Trophoblast cell (in vitro differentiated cells and primary cell): ENCODE data around the gene HARS1.
"Not testable (repeated sequence)": the region's sequence is repeated elsewhere in the genome, so short reads cannot be mapped to it uniquely, and the experiment has no call there.

Experiments
- DNase-seq, 2 donors: peaks; one replicate each; pipeline ENCODE4 v3.0.0-alpha.2; 2016
- H2AFZ ChIP-seq: 2 replicates; pipeline ENCODE4 v1.6.1; 2013; ENCODE audit warnings: low read length, moderate library complexity, mild to moderate bottlenecking; ENCODE audit not compliant: insufficient read depth, poor library complexity
- H2AK5ac ChIP-seq: 2 replicates; pipeline ENCODE4 v1.6.1; 2013; ENCODE audit warnings: mild to moderate bottlenecking, low read length
- H2BK120ac ChIP-seq: 2 replicates; pipeline ENCODE4 v1.6.1; 2013; ENCODE audit warnings: low read length, mild to moderate bottlenecking, moderate library complexity; ENCODE audit not compliant: insufficient read depth, poor library complexity
- H2BK12ac ChIP-seq: 2 replicates; pipeline ENCODE4 v1.6.1; 2013; ENCODE audit warnings: mild to moderate bottlenecking, low read length, moderate library complexity
- H2BK5ac ChIP-seq: 2 replicates; pipeline ENCODE4 v1.6.1; 2013; ENCODE audit warnings: low read length, low read depth, moderate library complexity, mild to moderate bottlenecking; ENCODE audit not compliant: poor library complexity
- H3K14ac ChIP-seq: 2 replicates; pipeline ENCODE4 v1.6.1; 2013; ENCODE audit warnings: mild to moderate bottlenecking, low read length
- H3K18ac ChIP-seq: 2 replicates; pipeline ENCODE4 v1.6.1; 2013; ENCODE audit warnings: mild to moderate bottlenecking, low read length
- H3K23ac ChIP-seq: 2 replicates; pipeline ENCODE4 v1.6.1; 2013; ENCODE audit warnings: low read length
- H3K27ac ChIP-seq: 2 replicates; pipeline ENCODE4 v1.5.1; 2013; ENCODE audit warnings: low read depth, mild to moderate bottlenecking, inconsistent platforms, low read length, moderate library complexity
- H3K27me3 ChIP-seq: 2 replicates; pipeline ENCODE4 v1.6.1; 2013; ENCODE audit warnings: inconsistent platforms, mild to moderate bottlenecking, low read length, moderate library complexity; ENCODE audit not compliant: insufficient read depth
- H3K36me3 ChIP-seq, 2 experiments: 1 replicate in 1 of 2; 2 replicates in 1 of 2; pipeline ENCODE4 v1.6.1; 2013; ENCODE audit warnings: low read length in 2 of 2, mild to moderate bottlenecking in 2 of 2, moderate library complexity in 1 of 2; ENCODE audit not compliant: insufficient read depth in 2 of 2, control insufficient read depth in 1 of 2
- H3K4ac ChIP-seq: 2 replicates; pipeline ENCODE4 v1.6.1; 2013; ENCODE audit warnings: low read depth, mild to moderate bottlenecking, low read length, moderate library complexity
- H3K4me1 ChIP-seq, 2 experiments: 1 replicate in 1 of 2; 2 replicates in 1 of 2; pipeline ENCODE4 v1.6.1; 2013; ENCODE audit warnings: low read length in 2 of 2, mild to moderate bottlenecking in 2 of 2, moderate library complexity in 1 of 2; ENCODE audit not compliant: insufficient read depth in 2 of 2, control insufficient read depth in 1 of 2
- H3K4me2 ChIP-seq: 2 replicates; pipeline ENCODE4 v1.6.1; 2013; ENCODE audit warnings: inconsistent platforms, mild to moderate bottlenecking, low read length, moderate library complexity
- H3K4me3 ChIP-seq: 2 replicates; pipeline ENCODE4 v1.5.1; 2013; ENCODE audit warnings: mild to moderate bottlenecking, low read depth, low read length, inconsistent platforms
- H3K79me1 ChIP-seq: one replicate; pipeline ENCODE4 v1.6.1; 2013; ENCODE audit warnings: low read length
- H3K79me2 ChIP-seq: 2 replicates; pipeline ENCODE4 v1.6.1; 2013; ENCODE audit warnings: low read length, mild to moderate bottlenecking; ENCODE audit not compliant: control insufficient read depth, insufficient read depth, poor library complexity
- H3K9ac ChIP-seq: 2 replicates; pipeline ENCODE4 v1.6.1; 2013; ENCODE audit warnings: mild to moderate bottlenecking, low read length
- H3K9me3 ChIP-seq: 2 replicates; pipeline ENCODE4 v1.6.1; 2013; ENCODE audit warnings: low read depth, mild to moderate bottlenecking, control low read depth, inconsistent platforms, low read length; ENCODE audit not compliant: insufficient read depth
- H4K12ac ChIP-seq: 2 replicates; pipeline ENCODE4 v1.6.1; 2013; ENCODE audit warnings: low read depth, mild to moderate bottlenecking, low read length, moderate library complexity
- H4K8ac ChIP-seq: 2 replicates; pipeline ENCODE4 v1.6.1; 2013; ENCODE audit warnings: low read depth, mild to moderate bottlenecking, low read length, moderate library complexity
- H4K91ac ChIP-seq: one replicate; pipeline ENCODE4 v1.6.1; 2013; ENCODE audit warnings: low read depth, mild to moderate bottlenecking, low read length, moderate library complexity
- WGBS: extraction: QIAGEN DNeasy Blood & Tissue Kit; methylation state at CpG from one replicate; pipeline ENCODE4 v1.1.7; 2013; ENCODE audit warnings: missing lambda C conversion rate; ENCODE audit not compliant: insufficient read length, insufficient coverage; ENCODE audit errors: extremely low coverage; 5-methylcytosine and 5-hydroxymethylcytosine counted together

The HARS1 gene

DNA sequence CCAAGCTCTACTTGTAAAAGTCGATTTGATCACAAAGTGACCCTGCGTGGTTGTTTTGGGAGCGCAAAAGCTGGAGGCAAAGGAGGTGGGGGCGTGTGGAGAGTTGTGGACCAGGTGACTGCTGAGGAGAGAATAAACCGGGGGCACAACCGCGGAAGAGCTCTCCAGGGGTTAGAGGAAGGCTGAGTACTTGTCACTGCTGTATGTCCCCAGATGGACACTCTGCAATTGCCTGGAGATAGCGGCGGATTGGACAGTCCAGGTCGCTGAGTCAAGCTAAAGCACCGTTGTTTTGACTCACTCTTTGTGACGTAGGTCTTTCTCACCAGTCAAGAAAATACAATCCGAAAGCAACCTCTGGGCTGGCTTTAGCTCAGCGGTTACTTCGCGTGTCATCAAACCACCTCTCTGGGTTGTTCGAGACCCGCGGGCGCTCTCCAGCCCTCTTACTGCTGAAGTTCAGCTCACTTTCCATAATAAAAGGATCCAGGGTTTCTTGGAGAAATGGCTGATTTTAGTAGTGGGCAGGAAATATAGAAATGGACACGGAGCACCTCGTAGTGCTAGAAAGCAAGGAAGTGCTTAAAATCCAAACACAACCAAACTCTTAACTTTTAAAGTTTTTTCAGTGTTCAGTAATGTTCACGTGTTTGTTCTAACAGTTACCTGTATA lies 34.8 kb upstream of the HARS1 start:
- peak; percentile 97 to 99 for DNase-seq
- no peaks in the 10 kb centered on the region for H3K36me3 ChIP-seq
- H3K23ac ChIP-seq: no peak overlapping the region
- no peak overlapping the region for H2BK5ac ChIP-seq
- no peaks in the 10 kb centered on the region for H3K27me3 ChIP-seq
- WGBS: no CpG with 5 or more reads among the region's 23 CpGs
- H3K4ac ChIP-seq: no peak overlapping the region
- no peaks in the 10 kb centered on the region for H3K79me2 ChIP-seq
- no peak overlapping the region for H4K12ac ChIP-seq
- H2AK5ac ChIP-seq: no peak overlapping the region
- H3K9me3 ChIP-seq: no peaks in the 10 kb centered on the region
- no peak overlapping the region for H2BK12ac ChIP-seq
- no peak overlapping the region for H3K27ac ChIP-seq
- H3K14ac ChIP-seq: no peak overlapping the region
- peak overlapping the region; percentile 50 for H3K4me2 ChIP-seq
- no peak overlapping the region for H3K18ac ChIP-seq
- peak overlapping the region; percentile 25 for H2AFZ ChIP-seq
- H3K4me1 ChIP-seq: no peaks in the 10 kb centered on the region
- no peaks in the 10 kb centered on the region for H3K79me1 ChIP-seq
- H2BK120ac ChIP-seq: no peak overlapping the region
- no peak overlapping the region for H4K91ac ChIP-seq
- no peak overlapping the region for H3K9ac ChIP-seq
- H3K4me3 ChIP-seq: peak overlapping the region; percentile 26
- H4K8ac ChIP-seq: no peak overlapping the region

DNA sequence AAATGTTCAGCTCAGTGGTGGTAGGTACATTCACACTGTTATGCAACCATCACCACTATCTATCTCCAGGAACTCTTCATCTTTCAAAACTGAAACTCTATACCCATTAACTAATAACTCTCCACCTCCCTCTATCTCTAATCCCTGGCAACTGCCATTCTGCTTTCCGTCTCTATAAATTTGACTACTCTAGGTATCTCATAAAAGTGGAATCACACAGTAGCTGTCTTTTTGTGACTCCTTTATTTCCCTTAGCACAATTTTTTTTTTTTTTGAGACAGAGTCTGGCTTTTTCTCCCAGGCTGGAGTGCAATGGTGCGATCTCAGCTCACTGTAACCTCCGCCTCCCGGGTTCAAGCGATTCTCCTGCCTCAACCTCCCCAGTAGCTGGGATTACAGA lies 30.2 kb upstream of the HARS1 start:
- not testable (repeated sequence) for H3K14ac ChIP-seq, H3K79me2 ChIP-seq, H3K18ac ChIP-seq, DNase-seq, H3K9me3 ChIP-seq, H3K4me1 ChIP-seq, H3K27me3 ChIP-seq, H3K4me2 ChIP-seq, H4K8ac ChIP-seq, H2BK120ac ChIP-seq, H3K9ac ChIP-seq, H4K91ac ChIP-seq, H4K12ac ChIP-seq, H2BK5ac ChIP-seq, H2BK12ac ChIP-seq, H3K4me3 ChIP-seq, H3K79me1 ChIP-seq, H2AK5ac ChIP-seq, H3K36me3 ChIP-seq, H3K4ac ChIP-seq, H2AFZ ChIP-seq, H3K23ac ChIP-seq, H3K27ac ChIP-seq
- no CpG with 5 or more reads among the region's 5 CpGs for WGBS

- H2AFZ ChIP-seq, H3K79me1 ChIP-seq, H3K27me3 ChIP-seq, H3K36me3 ChIP-seq, DNase-seq, H3K18ac ChIP-seq, H3K4me1 ChIP-seq, H3K4me3 ChIP-seq, H3K27ac ChIP-seq, H3K9ac ChIP-seq, H2AK5ac ChIP-seq, H4K12ac ChIP-seq, H3K4ac ChIP-seq, H2BK120ac ChIP-seq, H3K23ac ChIP-seq, H3K14ac ChIP-seq, H4K8ac ChIP-seq, H3K79me2 ChIP-seq, H3K9me3 ChIP-seq, H2BK5ac ChIP-seq, H3K4me2 ChIP-seq, H2BK12ac ChIP-seq, H4K91ac ChIP-seq: not testable (repeated sequence)
- no CpG with 5 or more reads among the region's 6 CpGs for WGBS
Observed at GRCh38 chr5:140720738-140721137, 29.6 kb upstream of the HARS1 start.

- H3K9me3 ChIP-seq: no peaks in the 10 kb centered on the region
- no peaks in the 10 kb centered on the region for H3K79me2 ChIP-seq
- no peaks in the 10 kb centered on the region for H3K36me3 ChIP-seq
- H4K91ac ChIP-seq: no peak overlapping the region
- no peak overlapping the region for H4K8ac ChIP-seq
- no peak overlapping the region for H2BK120ac ChIP-seq
- no peak overlapping the region for H3K18ac ChIP-seq
- H3K4me3 ChIP-seq: no peak overlapping the region
- H2AFZ ChIP-seq: no peak overlapping the region
- H3K4me1 ChIP-seq: no peaks in the 10 kb centered on the region
- H4K12ac ChIP-seq: no peak overlapping the region
- DNase-seq: no peak
- no peak overlapping the region for H3K14ac ChIP-seq
- H3K23ac ChIP-seq: no peak overlapping the region
- H2AK5ac ChIP-seq: no peak overlapping the region
- peak overlapping the region; percentile 3 for H2BK5ac ChIP-seq
- no CpG with 5 or more reads among the region's 7 CpGs for WGBS
- H3K27ac ChIP-seq: peak overlapping the region; percentile 7
- H3K4me2 ChIP-seq: no peak overlapping the region
- no peak overlapping the region for H2BK12ac ChIP-seq
- no peaks in the 10 kb centered on the region for H3K27me3 ChIP-seq
- no peaks in the 10 kb centered on the region for H3K79me1 ChIP-seq
- H3K9ac ChIP-seq: no peak overlapping the region
- no peak overlapping the region for H3K4ac ChIP-seq
Observed at GRCh38 chr5:140718266-140718592, 27.1 kb upstream of the HARS1 start.
